H1 (cell line): ENCODE results near the gene CORO1C. TPM values are rescaled to one million over a fixed set of nuclear protein-coding genes. Genes with fewer than 3 reads are reported as not detected.

Source experiments
- CTCF ChIA-PET: fragments of 300-600 bp; sonication (Branson Sonifier 250); formaldehyde crosslinking; loops from one replicate; lab custom pipeline; 2021; ENCODE audit not compliant: partially characterized antibody; lab: Charles Lee
- POLR2A ChIA-PET: fragments of 300-600 bp; sonication (Branson Sonifier 250); formaldehyde crosslinking; loops from one replicate; lab custom pipeline; 2021; ENCODE audit warnings: inconsistent platforms; ENCODE audit not compliant: partially characterized antibody; lab: Charles Lee
- DNase-seq, 2 experiments: peaks; one replicate each; pipeline versions ENCODE4 v3.0.0 to v3.0.0-alpha.2; 2010 to 2022; ENCODE audit warnings: low spot score in 2 of 2, low read depth in 1 of 2, mixed read lengths in 1 of 2
- FAIRE-seq: peaks from 2 replicates; lab custom pipeline; 2011; peaks lifted over from hg19 to GRCh38; lab: Jason Lieb, UNC
- H2AFZ ChIP-seq: 2 replicates; pipeline ENCODE4 v1.8.1; 2012; ENCODE audit warnings: low read length, inconsistent platforms
- H2AK5ac ChIP-seq: 2 replicates; pipeline ENCODE4 v1.6.1; 2013; ENCODE audit warnings: low read depth, low read length
- H2BK120ac ChIP-seq: replicated peaks from 2 replicates; pipeline ENCODE3; 2013; ENCODE audit warnings: low read depth, low read length, inconsistent platforms
- H2BK12ac ChIP-seq: 2 replicates; pipeline ENCODE4 v1.6.1; 2013; ENCODE audit warnings: low read depth, low read length
- H2BK15ac ChIP-seq: 2 replicates; pipeline ENCODE4 v1.6.1; 2013; ENCODE audit warnings: low read length
- H2BK20ac ChIP-seq: 2 replicates; pipeline ENCODE4 v1.6.1; 2013; ENCODE audit warnings: low read length
- H2BK5ac ChIP-seq: 2 replicates; pipeline ENCODE4 v1.6.1; 2013; ENCODE audit warnings: low read depth, low read length
- H3K14ac ChIP-seq: 2 replicates; pipeline ENCODE4 v1.6.1; 2013; ENCODE audit warnings: inconsistent platforms; ENCODE audit not compliant: insufficient read length
- H3K18ac ChIP-seq: 2 replicates; pipeline ENCODE4 v1.6.1; 2013; ENCODE audit warnings: low read length; ENCODE audit errors: extremely low read depth
- H3K23ac ChIP-seq: 2 replicates; pipeline ENCODE4 v1.6.1; 2013; ENCODE audit warnings: inconsistent platforms; ENCODE audit not compliant: insufficient read length
- H3K23me2 ChIP-seq: 2 replicates; pipeline ENCODE4 v1.6.1; 2013; ENCODE audit warnings: low read depth, low read length
- H3K27ac ChIP-seq: 2 replicates; pipeline ENCODE4 v1.6.1; 2011; ENCODE audit warnings: low read depth, low read length, inconsistent platforms
- H3K27me3 ChIP-seq, 4 experiments: replicated peaks in 1 of 4; 1 replicate in 1 of 4; 2 replicates in 3 of 4; pipeline versions ENCODE4 v1.6.1 to v1.8.1; 2011 to 2013; ENCODE audit warnings: low read length in 3 of 4, mild to moderate bottlenecking in 3 of 4, inconsistent platforms in 2 of 4, mixed read lengths in 2 of 4, moderate library complexity in 1 of 4; ENCODE audit not compliant: control insufficient read depth in 3 of 4, insufficient read depth in 3 of 4; ENCODE audit errors: extremely low read depth in 1 of 4
- H3K36me3 ChIP-seq, 4 experiments: 2 replicates each; pipeline versions ENCODE4 v1.6.1 to v1.8.1; 2011 to 2013; ENCODE audit warnings: mild to moderate bottlenecking in 4 of 4, low read length in 3 of 4, moderate library complexity in 2 of 4, control low read depth in 1 of 4, inconsistent platforms in 1 of 4; ENCODE audit not compliant: insufficient read depth in 4 of 4, control insufficient read depth in 2 of 4
- H3K4ac ChIP-seq: replicated peaks from 2 replicates; pipeline ENCODE3; 2013; ENCODE audit warnings: low read length, low read depth, mixed read lengths, inconsistent platforms; ENCODE audit not compliant: insufficient read length
- H3K4me1 ChIP-seq, 4 experiments: replicated peaks in 1 of 4; 1 replicate in 1 of 4; 2 replicates in 3 of 4; pipeline versions ENCODE4 v1.6.1 to v1.8.1; 2011 to 2013; ENCODE audit warnings: low read length in 3 of 4, inconsistent platforms in 2 of 4, mixed read lengths in 1 of 4; ENCODE audit not compliant: insufficient read depth in 4 of 4, control insufficient read depth in 3 of 4
- H3K4me2 ChIP-seq, 2 experiments: 2 replicates each; pipeline versions ENCODE4 v1.6.1 to v1.8.1; 2011 to 2013; ENCODE audit warnings: low read depth in 2 of 2, low read length in 2 of 2, control low read depth in 1 of 2, inconsistent platforms in 1 of 2, mild to moderate bottlenecking in 1 of 2; ENCODE audit not compliant: insufficient read depth in 1 of 2
- H3K4me3 ChIP-seq, 4 experiments: fragments of 200-600, 300-600 bp in 1 of 4; sonication (generic), shearing (Covaris generic), sonication (Bioruptor Twin) in 1 of 4; 2 replicates each; pipeline versions ENCODE4 v1.5.1 to v1.8.1; 2011 to 2016; ENCODE audit warnings: low read length in 4 of 4, low read depth in 3 of 4, control low read depth in 2 of 4, inconsistent platforms in 2 of 4, mild to moderate bottlenecking in 2 of 4, mixed read lengths in 1 of 4, moderate library complexity in 1 of 4; ENCODE audit not compliant: insufficient read depth in 2 of 4; ENCODE audit errors: extremely low read depth in 1 of 4
- H3K56ac ChIP-seq: replicated peaks from 2 replicates; pipeline ENCODE3; 2013; ENCODE audit warnings: low read depth, mild to moderate bottlenecking, mixed read lengths, low read length, inconsistent platforms; ENCODE audit not compliant: insufficient read length
- H3K79me1 ChIP-seq: 2 replicates; pipeline ENCODE4 v1.6.1; 2013; ENCODE audit warnings: low read depth, low read length, control low read depth
- H3K79me2 ChIP-seq, 2 experiments: 2 replicates each; pipeline versions ENCODE4 v1.6.1 to v1.8.1; 2012 to 2013; ENCODE audit warnings: low read length in 2 of 2, mild to moderate bottlenecking in 2 of 2, inconsistent platforms in 1 of 2; ENCODE audit not compliant: insufficient read depth in 2 of 2, control insufficient read depth in 1 of 2
- H3K9ac ChIP-seq, 4 experiments: replicated peaks in 1 of 4; 1 replicate in 1 of 4; 2 replicates in 3 of 4; pipeline versions ENCODE4 v1.6.1 to v1.8.1; 2011 to 2013; ENCODE audit warnings: low read depth in 3 of 4, low read length in 3 of 4, control low read depth in 2 of 4, mild to moderate bottlenecking in 2 of 4, moderate library complexity in 2 of 4, inconsistent platforms in 1 of 4; ENCODE audit errors: extremely low read depth in 1 of 4
- H3K9me3 ChIP-seq, 2 experiments: 2 replicates each; pipeline versions ENCODE4 v1.6.1 to v1.8.1; 2012 to 2013; ENCODE audit warnings: mild to moderate bottlenecking in 2 of 2, moderate library complexity in 2 of 2, control low read depth in 1 of 2, inconsistent platforms in 1 of 2, low read depth in 1 of 2, low read length in 1 of 2, mixed read lengths in 1 of 2; ENCODE audit not compliant: insufficient read depth in 2 of 2
- H4K20me1 ChIP-seq, 2 experiments: replicated peaks in 1 of 2; 2 replicates each; pipeline versions ENCODE3 to v1.8.1; 2011 to 2013; ENCODE audit warnings: inconsistent platforms in 2 of 2, low read length in 2 of 2, mild to moderate bottlenecking in 1 of 2; ENCODE audit not compliant: insufficient read depth in 2 of 2, control insufficient read depth in 1 of 2
- H4K5ac ChIP-seq: 2 replicates; pipeline ENCODE4 v1.6.1; 2013; ENCODE audit warnings: low read length, low read depth, mixed read lengths, inconsistent platforms; ENCODE audit not compliant: insufficient read length
- H4K8ac ChIP-seq: 2 replicates; pipeline ENCODE4 v1.8.0; 2013; ENCODE audit warnings: mild to moderate bottlenecking, moderate library complexity, low read length, inconsistent platforms; ENCODE audit not compliant: insufficient read depth; ENCODE audit errors: extremely low read depth
- H4K91ac ChIP-seq: replicated peaks from 2 replicates; pipeline ENCODE3; 2013; ENCODE audit warnings: low read length, mixed read lengths, inconsistent platforms; ENCODE audit not compliant: insufficient read length
- CBX8 ChIP-seq: fragments of 300-800, 300-1000 bp; sonication (generic); IDR thresholded peaks from 2 replicates; pipeline ENCODE4 v1.7.1; 2016; ENCODE audit warnings: low read depth, low read length, borderline replicate concordance
- KDM4A ChIP-seq: IDR thresholded peaks from one replicate; pipeline ENCODE4 v1.7.1; 2012; ENCODE audit warnings: low read depth, mild to moderate bottlenecking, moderate library complexity, low read length, inconsistent platforms; ENCODE audit not compliant: severe bottlenecking
- KDM5A ChIP-seq: fragments of 200-600 bp; IDR thresholded peaks from 2 replicates; pipeline ENCODE4 v1.7.1; 2012; ENCODE audit warnings: mild to moderate bottlenecking, low read length, inconsistent platforms, mixed read lengths
- MAX ChIP-seq: IDR thresholded peaks from 2 replicates; pipeline ENCODE4 v1.6.1; 2012; ENCODE audit warnings: inconsistent platforms
- POLR2A ChIP-seq, 2 experiments: IDR thresholded peaks; 1 replicate in 1 of 2; 2 replicates in 1 of 2; pipeline ENCODE4 v1.6.1; 2011; ENCODE audit warnings: low read depth in 2 of 2, low read length in 2 of 2, mild to moderate bottlenecking in 2 of 2; ENCODE audit errors: control extremely low read depth in 1 of 2
- RAD21 ChIP-seq, 2 experiments: IDR thresholded peaks in 1 of 2; conservative IDR thresholded peaks in 1 of 2; 2 replicates each; pipeline ENCODE4 v1.6.1; 2011; ENCODE audit warnings: low read depth in 2 of 2, low read length in 2 of 2, improper control_type of control experiment in 1 of 2, inconsistent platforms in 1 of 2, mild to moderate bottlenecking in 1 of 2, moderate library complexity in 1 of 2
- SP2 ChIP-seq: IDR thresholded peaks from 2 replicates; pipeline ENCODE4 v1.6.1; 2012; ENCODE audit warnings: mild to moderate bottlenecking, low read length, inconsistent platforms
- TBP ChIP-seq: IDR thresholded peaks from 2 replicates; pipeline ENCODE4 v1.6.1; 2011; ENCODE audit warnings: low read depth, low read length, improper control_type of control experiment
- WGBS, 2 experiments: shearing (Covaris generic) in 1 of 2; methylation state at CpG; one replicate each; pipeline versions ENCODE4 v1.1.6 to v1.1.7; 2013 to 2015; ENCODE audit warnings: low lambda C conversion rate in 2 of 2, mixed read lengths in 2 of 2, inconsistent platforms in 1 of 2, low coverage in 1 of 2, missing lambda C conversion rate in 1 of 2; ENCODE audit not compliant: insufficient replicate concordance in 2 of 2, insufficient coverage in 1 of 2, insufficient read length in 1 of 2; ENCODE audit errors: extremely low coverage in 1 of 2, missing lambda C conversion rate in 1 of 2; 5-methylcytosine and 5-hydroxymethylcytosine counted together
- polyA plus RNA-seq, 7 experiments: library from polyadenylated mRNA; depleted of rRNA in 3 of 7; stranded (reverse) in 5 of 7; unstranded in 2 of 7; fragments of >200 nt in 5 of 7; fragments of 200-250 nt in 2 of 7; gene quantifications; 1 replicate in 5 of 7; 2 replicates in 1 of 7; 4 replicates in 1 of 7; pipeline versions ENCODE4 v1.2.1 to v1.2.3, GENCODE V29; 2011 to 2013; ENCODE audit warnings: missing spikeins in 2 of 7, mixed read lengths in 2 of 7
- total RNA-seq: library from RNA; stranded (reverse); fragmentation: NEBNext Ultra II Directional; extraction: Animal tissue kit (Norgen Biotek cat#: 25700); gene quantifications from 2 replicates; pipeline ENCODE4 v1.2.1, GENCODE V29; 2021

Gene CORO1C
- total and polyA plus RNA-seq, 2 of the 8 experiments (the other 6 are each of a cell fraction or from before 2014, with no cell fraction given) = 72.7 to 120 TPM

GRCh38 chr12:108622921-108623514 is 108.3 kb downstream of the CORO1C start:
- POLR2A ChIA-PET = interaction anchor here (1.1 to 1.6 kb wide), 5 partner anchors 15 to 63 kb away, joined by 3 to 9 read pairs (median 5); no protein-coding TSS in a partner anchor
- Histone ChIP-seq H3K4ac (no peak overlapping the region), H2BK12ac (peak overlapping the region; percentile 60; the same call in 1 of the 2 replicates), H3K9ac (no peak overlapping the region), H4K20me1 (no peaks in the 10 kb centered on the region), H4K91ac (peak overlapping the region; percentile 91), H3K23me2 (no peaks in the 10 kb centered on the region), H3K18ac (0 out of 2 replicates have a peak overlapping the region, but pooled peaks have one; percentile 28), H2AFZ (peak overlapping the region; percentile 90; the same call in 1 of the 2 replicates), H3K23ac (no peak overlapping the region), H2BK120ac (no peak overlapping the region), H2BK15ac (peak overlapping the region; percentile 97; the same call in 1 of the 2 replicates), H3K4me1 (peaks cover 2 to 9% (median 4%) of the 10 kb centered on the region in 4 experiments; a peak in 4 of 7 replicates), H3K79me2 (no peaks in the 10 kb centered on the region), H3K9me3 (no peaks in the 10 kb centered on the region; a peak in 2 of 4 replicates)
- DNase-seq = no peak
- TF ChIP-seq TBP = no peak
- TF ChIP-seq KDM5A = no peak
- TF ChIP-seq RAD21 (IDR thresholded peaks at IDR 0.05 in 1 of 2, conservative IDR thresholded peaks at IDR 0.05 in 1 of 2; ENCODE audit: low read depth in 2 of 2, low read length in 2 of 2) = no peak
- TF ChIP-seq KDM4A = no peak
- no peak for TF ChIP-seq POLR2A (IDR thresholded peaks at IDR 0.05; ENCODE audit: control extremely low read depth in 1 of 2, low read depth in 2 of 2, low read length in 2 of 2)
- no peak for TF ChIP-seq MAX
- TF ChIP-seq CBX8 = no peak
- no peak for TF ChIP-seq SP2
- TF ChIP-seq, all 59 proteins: peak for 0
- 96% methylated on average over 14 of the region's 14 CpGs; no CpG with 5 or more reads in 1 of the 2 experiments for WGBS, 2 experiments
- Histone ChIP-seq H2BK5ac (peak overlapping the region; percentile 63; the same call in 1 of the 2 replicates), H3K14ac (no peak overlapping the region), H3K56ac (no peak overlapping the region), H4K8ac (no peak overlapping the region), H3K4me3 (no peak overlapping the region), H3K79me1 (no peaks in the 10 kb centered on the region), H3K27ac (no peak overlapping the region), H2AK5ac (no peak overlapping the region), H4K5ac (no peak overlapping the region), H3K36me3 (no peaks in the 10 kb centered on the region), H3K27me3 (no peaks in the 10 kb centered on the region), H3K4me2 (no peak overlapping the region), H2BK20ac (no peak overlapping the region)
- CTCF ChIA-PET = interaction anchor here (0.6 to 22.5 kb wide), 7 partner anchors 14 to 514 kb away, joined by 4 to 523 read pairs (median 4); partner anchors contain the start of genes ISCU, SART3 and SELPLG
- FAIRE-seq = no peak
